HG02970 (cell line): ENCODE measurements around the gene RNLS.

Experiments
- ATAC-seq: cut with Tn5 transposase; IDR thresholded peaks from one replicate; pipeline ENCODE4 v1.9.1; 2021; ENCODE audit warnings: mild to moderate bottlenecking, moderate library complexity, moderate number of reproducible peaks; ENCODE audit not compliant: unreplicated experiment, low FRiP score

Gene RNLS

DNA sequence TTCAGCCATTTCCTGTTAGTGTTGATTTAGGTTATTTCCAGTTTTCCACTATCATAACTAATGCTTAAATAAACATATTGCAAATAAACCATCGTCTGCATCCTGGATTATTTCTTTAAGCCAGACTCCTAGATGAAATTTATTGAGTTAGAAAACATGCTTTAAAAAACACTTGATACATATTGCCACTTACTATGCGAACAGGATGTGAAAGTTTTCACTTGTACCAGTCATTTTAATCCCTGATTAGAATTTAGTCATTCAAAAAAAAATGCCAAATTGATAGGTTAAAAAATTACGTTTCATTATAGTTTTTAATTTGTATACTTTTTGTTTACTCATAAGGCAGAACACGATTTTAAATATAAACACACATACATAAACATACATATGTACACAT is 309.6 kb downstream of the RNLS start:
- no peak for ATAC-seq

DNA sequence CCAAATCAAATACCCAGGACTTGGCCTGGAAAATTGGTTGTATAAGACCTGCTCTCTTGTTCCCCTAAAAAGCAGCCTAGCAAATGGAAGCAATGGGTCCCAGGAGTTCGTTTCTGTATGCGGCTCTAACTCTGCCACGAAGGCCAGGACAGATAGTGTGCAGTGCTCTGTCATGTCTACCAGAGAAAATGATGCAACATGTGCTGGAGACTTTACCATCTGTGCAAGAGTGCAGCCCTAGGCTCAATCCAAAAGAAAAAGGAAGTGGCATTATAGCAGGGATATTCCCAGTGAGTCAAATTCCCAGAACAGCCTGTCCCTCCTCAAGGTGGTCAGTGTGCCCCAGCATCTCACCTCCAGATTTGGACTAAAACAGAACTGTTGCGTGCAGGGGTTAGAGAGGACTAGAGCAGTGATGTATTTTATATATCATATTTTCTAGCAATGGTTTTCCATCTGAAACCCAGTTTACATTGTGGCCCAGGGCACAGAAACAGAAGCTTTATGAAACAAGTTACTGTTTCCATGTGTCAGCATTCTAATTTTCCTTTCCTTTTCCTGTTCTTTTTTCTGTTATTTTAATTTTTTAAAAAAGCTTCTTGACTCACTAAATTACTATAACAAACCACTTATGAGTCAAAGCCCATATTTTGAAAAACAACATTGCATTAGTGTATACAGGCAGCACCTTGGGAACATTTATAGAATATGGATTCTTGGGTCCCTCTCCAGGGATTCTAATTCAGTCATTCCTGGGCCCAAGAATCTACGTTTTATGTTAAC is 311.2 kb downstream of the RNLS start:
- no peak for ATAC-seq

DNA sequence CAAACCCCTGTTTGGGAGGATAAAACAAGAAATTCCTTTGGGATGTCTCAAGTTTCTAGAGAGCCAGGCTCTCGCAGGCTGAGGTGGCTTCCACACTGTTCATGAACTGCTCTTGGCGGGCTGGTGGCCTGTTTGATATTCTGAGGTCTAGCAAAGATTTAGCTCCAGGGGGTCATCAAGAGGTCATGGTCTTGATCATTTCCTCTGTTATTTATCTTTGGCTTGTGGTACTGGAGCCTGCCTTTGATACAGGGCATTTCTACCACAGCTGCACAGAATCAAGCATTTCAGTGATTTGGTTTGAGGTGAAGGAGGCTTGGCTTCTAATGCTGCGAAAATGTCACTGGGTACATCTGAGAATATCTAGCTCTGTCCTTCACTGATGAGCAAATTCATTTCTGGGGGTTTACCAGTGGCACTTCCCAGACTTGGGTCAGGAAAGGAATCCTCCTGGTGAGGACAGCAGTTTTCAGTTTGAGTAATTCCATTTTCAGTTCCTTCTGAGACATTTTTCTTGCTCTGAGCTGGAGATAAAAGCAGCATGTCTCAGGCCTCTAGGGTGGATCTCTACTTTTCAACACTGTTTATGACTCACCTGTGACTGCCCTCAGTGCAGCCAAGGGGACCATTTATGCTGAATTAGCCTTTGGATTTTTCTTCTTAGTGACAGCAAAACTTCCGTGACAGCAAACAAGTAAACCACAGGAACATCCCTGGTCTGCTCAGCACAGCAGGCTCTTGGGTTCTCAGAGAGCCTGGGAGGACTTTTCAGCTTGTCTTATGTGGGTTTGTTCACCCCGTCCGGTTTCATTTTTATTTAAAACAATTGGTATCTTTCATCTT is 312.0 kb downstream of the RNLS start:
- ATAC-seq: peak; percentile 82

DNA sequence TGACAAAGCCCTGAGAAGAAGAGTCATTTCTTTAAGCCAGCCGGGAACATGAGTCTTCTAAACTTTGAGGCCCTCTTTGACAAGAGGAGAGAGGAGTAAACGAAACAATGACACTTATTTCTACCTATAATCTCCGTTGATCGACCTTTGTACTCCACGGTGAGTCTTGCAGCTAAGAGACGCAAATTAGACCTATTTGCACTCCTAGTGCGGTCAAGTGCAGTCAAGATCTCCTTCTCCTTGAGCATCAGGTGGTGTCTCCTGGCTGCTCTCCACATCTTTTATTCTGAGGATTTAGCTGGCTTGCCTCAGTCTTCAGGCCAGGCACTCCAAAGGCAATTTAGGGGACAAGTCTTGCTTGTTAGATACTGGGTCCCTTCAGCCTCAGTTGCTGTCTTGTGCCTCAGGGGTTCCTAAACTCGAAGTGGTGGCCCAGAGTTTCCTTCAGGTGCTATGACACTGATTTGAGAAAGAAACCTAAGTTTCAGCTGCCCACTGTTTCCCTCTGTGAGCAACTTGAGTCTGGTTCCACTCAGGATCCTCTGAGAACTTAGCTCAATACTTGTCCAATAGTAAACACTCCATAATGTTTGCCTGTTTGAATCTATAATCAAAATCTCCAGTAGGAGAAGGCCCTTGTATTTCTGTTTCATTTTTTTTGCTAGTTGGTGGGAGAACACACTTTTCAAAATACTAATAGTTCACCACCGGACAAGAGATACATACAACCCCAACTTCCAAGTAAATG is 312.9 kb downstream of the RNLS start:
- no peak for ATAC-seq

DNA sequence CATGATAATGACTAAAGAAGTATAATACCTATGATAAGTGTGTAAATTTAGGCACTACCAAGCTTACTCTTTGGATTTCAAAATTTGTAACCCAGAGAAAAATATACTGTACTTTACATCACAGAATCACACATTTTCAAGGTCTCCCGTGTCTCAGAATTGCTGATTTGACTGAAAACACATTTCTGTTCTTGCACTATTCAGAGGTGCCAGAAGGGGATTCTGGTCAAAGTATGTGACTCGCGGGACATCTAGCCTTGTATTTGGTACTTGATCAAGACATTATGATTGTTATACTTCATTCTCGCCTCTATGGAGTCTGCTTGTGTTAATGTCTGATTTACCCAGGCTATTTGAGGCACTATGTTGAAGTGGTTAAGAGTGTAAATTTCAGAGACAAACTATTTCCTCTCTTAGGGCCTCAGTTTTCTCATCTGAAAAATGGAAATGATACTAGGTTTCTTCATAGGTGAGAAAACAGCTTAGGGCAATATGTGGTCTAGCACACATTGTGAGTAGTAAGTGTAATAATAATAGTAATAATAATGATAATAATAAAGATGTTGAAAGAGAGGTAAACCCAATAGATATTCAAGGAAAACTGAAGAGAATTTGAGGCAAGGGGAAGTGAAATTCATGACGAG is 320.4 kb downstream of the RNLS start:
- ATAC-seq: no peak

DNA sequence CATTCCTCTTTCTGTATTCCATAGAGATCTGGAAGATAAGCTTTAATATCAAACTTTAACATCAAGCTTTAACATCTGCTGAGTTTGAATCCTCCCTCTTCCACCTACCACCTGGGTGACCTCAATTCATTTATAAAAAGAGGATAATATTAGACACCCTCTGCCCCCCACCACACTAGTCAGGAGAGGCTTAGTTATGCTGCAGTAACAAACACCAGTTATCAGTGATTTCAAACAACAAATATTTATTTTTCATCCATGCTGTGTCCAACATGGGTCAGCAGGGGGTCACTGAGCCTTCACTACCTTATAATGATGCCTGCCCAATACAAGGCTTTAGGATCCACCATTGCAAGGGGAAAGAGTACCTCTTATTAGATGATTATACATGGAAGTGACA is 322.0 kb downstream of the RNLS start:
- no peak for ATAC-seq

DNA sequence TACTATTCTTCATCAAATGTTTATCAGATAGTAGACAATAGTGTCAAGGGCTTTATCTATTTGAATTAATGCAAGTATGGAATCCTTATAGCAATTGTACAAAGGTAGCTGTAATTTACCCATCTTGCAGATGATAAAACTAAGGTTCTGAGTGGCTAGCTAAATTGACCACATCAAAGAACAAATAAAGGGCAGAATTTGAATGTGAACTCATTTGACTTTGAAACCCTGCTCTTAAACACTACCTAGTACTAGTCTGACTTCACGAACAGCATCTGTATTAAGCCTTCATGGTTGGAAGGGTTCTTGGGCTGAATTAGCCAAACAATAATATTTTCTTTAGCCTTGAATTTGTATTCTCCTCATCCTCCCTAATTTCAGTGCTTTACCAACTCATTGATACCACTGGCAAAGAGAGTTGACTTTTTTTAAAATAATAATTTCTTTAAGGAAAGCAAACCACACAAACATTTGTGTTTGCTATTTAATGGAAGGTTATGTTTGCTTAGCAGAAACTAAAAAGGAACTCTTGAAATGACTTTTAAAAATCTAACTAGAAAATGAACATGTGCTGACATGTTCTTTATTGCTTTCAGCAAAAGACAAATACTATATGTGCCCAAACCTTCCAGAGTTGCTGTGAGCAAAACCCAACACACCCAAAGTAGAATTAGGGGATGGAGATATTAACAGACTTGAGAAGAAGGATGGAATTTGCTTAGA is 322.6 kb downstream of the RNLS start:
- ATAC-seq: no peak

DNA sequence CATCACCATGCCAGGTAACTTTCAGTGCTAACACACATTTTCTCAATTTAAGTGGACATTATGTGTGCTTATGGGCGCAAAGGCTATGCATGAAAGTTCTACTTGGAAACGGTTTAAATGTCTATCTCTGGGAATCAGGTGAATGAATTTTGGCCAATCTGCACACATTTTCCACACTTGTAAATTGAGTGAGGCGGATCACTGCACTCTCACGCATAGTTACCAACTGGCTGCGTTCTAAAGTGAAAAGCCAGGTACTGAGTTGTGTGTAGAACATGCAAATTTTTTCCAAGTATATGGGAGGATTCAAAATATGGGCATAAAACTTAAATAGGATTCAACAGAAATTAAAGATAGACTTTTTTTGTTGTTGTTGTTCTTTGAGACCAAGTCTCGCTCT is 323.7 kb downstream of the RNLS start:
- no peak for ATAC-seq

DNA sequence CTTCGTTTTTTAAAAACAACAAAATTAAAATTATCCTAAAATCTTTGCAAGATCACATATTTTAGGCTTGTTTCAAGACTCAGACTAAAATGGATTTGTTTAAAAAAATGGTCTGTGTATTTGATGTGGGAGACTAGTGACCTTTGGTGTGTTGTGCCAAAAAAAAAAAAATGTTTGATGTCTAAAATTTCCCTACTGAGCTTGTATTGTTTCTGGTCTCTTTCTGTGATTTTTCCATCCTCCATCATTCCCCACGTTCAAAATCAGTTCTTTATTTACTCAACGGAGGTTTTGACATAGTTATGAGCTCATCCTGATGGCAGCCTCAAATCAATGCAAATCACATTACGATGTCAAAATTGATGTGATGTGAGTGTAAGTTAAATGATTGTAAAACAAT is 326.2 kb downstream of the RNLS start:
- ATAC-seq: no peak

DNA sequence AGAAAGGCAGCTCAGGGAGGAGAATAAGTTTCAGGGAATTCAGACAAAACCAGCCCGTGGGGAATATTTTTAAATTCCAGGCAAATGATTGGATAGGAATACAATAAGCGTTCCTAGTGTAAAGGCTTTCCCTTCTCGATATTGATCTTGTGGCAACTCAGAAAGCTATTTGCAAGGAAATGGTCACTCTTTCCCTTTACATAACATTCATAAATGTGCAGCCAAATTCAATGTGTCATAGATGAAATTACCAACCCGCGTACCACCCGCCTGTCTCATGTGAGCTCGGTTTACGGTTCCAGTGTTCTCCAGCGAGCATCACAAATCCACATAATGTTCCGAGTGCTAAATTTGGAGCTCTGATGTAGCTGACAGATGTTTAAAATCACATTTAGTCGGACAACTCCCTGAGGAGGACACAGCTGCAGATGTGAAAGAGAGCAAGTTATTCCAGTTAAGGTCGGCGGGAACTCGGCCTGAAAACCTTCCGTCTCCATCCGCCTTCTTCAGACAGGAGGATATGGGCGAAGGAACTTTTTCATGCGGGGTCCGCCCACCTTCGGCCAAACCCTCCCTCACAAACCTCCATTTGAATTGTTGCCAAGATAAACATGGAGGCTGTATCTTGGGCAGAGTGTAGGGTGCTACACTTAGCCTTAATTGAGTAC is 327.0 kb downstream of the RNLS start:
- no peak for ATAC-seq

DNA sequence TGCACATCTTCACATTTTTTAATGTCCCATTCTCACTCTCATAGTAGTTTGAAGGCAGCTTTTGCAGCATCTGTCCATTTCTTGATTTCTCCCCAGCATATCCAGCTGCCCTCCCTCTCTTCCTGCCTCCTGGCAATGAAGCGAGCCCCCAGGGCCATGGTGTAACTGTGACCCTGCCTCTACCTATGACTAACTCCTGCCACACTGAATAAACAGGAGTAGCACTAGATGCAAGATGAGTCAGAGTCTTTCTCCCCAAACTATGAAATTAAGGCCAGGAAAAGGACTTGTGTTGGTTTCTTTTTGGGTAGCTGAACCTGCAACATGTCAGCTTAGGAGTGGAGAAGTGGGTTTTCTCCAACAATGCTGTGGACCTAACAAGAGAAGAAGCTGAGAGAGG is 329.0 kb downstream of the RNLS start:
- no peak for ATAC-seq

DNA sequence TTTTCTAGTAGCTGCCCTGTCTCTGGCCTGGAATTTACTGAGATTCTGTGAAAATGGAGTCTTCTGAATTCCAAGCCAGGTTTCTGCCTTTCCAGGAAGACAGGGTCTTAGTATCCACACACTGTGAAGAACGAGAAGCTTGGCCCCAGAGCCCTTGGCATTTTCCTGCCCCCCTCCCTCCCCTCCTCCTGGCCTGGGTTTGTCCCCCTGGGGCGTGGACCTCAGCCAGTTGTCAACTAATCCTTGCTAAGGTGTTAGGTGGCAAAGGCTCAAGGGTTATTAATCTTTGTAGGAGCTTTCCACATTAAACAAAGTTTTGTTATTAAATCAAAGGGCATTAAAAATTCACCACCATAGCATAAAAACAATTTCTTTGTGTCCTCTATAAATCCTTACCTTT is 329.5 kb downstream of the RNLS start:
- ATAC-seq: no peak

DNA sequence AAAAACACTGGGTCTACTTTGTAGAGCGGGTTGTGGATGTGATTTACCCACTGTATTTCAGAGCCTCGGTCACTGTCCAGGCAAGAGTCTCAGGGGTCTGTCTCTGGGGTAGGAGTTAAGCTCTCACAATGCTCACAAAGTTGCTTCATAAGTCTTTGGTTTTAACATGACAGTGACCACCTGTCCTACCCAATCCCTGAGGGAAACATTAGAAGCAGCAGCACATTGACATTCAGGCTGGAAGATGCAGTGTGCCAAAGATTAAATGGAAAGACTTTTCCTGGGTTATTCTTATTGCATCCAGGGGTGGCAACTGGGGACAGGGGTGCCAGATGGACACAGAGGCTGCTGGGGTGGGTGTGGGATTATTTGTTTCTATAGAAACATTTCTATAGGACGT is 330.0 kb downstream of the RNLS start:
- no peak for ATAC-seq

DNA sequence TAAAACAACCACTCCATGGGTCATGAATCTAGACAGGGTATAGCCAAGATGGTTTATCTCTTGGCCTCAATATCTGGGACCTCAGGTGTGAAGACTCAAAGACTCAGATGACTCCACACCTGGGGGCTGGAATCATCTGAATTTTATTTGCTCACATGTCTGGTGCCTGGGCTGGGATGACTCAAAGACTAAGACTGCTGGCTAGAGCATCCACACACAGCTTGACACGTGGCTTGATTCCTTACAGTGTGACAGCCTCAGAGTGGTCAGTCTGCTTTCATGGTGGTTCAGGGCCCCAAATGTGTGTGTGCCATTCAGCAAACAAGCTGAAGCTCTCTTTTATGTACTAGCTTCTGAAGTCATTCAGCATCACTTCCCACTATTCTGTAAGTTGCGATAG is 333.7 kb downstream of the RNLS start:
- ATAC-seq: no peak

DNA sequence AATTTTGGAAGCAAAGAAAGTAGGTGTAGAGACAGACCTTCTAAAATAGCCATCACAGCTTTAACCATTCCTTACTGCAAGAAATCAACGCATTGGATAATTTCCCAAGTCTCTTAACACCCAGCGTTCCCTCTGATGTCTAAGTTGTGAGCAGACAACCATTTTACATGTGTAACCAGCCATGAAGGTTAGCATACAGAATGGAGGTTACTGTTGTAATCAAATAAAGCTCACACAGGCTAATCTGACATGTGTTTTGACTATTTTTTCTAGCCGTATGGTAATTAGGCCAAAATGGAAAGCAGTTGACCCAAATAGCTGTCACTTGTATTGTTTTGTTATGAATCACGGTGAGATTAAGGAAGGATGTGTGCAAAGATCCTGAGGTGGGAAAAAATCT is 336.4 kb downstream of the RNLS start:
- no peak for ATAC-seq

DNA sequence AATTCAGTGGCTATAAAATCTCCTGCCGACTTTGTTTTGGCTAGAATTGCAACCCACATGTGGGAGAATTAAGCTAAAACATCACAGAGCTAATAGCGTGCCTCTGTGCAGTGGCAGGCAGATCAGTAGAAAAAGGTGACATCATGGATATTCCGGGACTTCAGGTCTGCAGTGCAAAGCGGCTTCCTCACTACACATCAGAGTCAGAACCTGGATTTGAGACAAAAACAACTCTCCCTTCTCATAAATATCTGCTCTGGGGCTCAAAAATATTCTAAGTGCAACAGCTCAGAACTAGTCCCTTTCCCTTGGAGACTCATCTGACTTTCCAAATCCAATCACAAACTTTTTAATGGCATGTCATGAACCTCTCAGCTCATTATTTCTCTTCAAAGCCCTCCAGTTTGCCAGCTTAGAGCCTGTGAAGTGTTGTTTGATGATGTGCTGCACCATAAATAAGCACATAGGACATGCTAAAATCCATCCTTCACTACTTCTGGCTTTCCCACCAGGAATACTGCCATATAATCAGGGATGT is 337.1 kb downstream of the RNLS start:
- no peak for ATAC-seq

DNA sequence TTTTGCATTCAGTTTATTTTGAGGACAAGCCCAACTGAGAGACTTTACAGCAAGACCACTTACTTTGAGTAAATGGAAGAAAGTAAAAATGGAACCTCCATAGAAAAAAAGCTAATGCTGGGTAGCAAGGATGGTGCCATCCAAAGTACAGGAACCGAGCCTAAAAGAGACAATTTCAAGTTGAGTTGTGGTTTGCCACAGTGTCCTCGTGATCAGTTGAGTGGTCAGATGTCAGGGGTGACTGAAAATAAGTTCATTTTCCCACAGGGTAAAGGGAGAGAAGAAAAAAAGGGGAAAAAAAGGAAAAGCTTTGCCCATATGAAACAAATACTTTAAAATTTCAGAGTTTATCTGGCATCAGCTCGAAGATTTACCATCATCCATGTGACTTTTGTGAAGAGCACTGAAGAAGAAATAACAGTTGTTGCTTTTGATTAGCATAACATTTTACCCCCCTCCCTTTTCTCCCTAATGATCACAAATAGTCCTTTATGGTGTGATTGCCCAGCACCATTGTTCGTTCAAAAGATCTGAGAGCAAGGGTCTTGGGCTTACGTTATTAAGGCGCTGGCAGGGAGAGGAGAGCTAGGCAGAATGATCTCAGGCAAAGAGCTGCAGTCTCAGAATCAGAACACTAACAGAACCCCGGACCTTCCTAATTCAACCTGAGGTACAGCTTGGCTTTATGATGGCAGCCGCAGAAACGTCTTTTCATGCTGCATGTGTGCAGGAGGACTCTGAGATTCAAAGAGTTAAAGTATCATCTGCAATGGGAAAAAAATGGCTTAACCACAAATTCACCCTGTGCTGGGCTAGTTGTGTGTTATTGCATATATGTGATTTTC is 338.1 kb downstream of the RNLS start:
- ATAC-seq: no peak
